Measurements from ENCODE around the gene KRT1.
A peak's percentile ranks its signal among the peaks of the same experiment; 100 is the strongest.

DNA sequence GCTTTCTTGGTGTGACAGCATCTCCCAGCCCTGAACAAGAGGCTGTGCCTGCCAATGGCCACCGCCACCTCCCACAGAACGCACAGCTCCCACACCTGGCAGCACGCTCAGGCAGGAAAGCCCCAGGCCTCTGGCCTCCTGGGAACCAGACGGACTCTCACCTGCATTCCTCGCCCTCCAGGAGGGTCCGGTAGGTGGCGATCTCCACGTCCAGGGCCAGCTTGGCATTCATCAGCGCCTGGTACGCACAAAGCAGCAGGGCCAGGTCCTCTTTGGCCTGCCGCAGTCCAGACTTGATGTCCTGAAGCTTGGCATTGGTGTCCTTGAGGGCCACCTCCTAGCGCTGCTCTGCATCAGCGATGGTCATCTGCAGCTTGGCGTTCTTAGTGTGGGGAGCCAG lies 35.2 kb upstream of the KRT1 start:
- peak; percentile 57 for TF ChIP-seq CTCF (conservative IDR thresholded peaks at IDR 0.05; ENCODE audit: low read length)
- no peak for TF ChIP-seq EZH2phosphoT487 (IDR thresholded peaks at IDR 0.05; ENCODE audit: borderline replicate concordance, low read depth, low read length)

All from OCI-LY7 (cell line).